Fibroblast of lung (primary cell): ENCODE data around the gene SNX3.

Source experiments
- EZH2 ChIP-seq: IDR thresholded peaks from 2 replicates; pipeline ENCODE4 v1.5.1; 2012; ENCODE audit warnings: low read length, control low read depth, mild to moderate bottlenecking; ENCODE audit errors: missing control alignments
- TF ChIP-seq, protein P1 (sequence below), 2 donors: IDR thresholded peaks in 1 of 2; conservative IDR thresholded peaks in 1 of 2; 1 replicate in 1 of 2; 2 replicates in 1 of 2; pipeline ENCODE4 v1.5.1; 2011 to 2012; ENCODE audit warnings: low read length in 2 of 2, control low read depth in 1 of 2, inconsistent platforms in 1 of 2, low read depth in 1 of 2, mild to moderate bottlenecking in 1 of 2

DNA sequence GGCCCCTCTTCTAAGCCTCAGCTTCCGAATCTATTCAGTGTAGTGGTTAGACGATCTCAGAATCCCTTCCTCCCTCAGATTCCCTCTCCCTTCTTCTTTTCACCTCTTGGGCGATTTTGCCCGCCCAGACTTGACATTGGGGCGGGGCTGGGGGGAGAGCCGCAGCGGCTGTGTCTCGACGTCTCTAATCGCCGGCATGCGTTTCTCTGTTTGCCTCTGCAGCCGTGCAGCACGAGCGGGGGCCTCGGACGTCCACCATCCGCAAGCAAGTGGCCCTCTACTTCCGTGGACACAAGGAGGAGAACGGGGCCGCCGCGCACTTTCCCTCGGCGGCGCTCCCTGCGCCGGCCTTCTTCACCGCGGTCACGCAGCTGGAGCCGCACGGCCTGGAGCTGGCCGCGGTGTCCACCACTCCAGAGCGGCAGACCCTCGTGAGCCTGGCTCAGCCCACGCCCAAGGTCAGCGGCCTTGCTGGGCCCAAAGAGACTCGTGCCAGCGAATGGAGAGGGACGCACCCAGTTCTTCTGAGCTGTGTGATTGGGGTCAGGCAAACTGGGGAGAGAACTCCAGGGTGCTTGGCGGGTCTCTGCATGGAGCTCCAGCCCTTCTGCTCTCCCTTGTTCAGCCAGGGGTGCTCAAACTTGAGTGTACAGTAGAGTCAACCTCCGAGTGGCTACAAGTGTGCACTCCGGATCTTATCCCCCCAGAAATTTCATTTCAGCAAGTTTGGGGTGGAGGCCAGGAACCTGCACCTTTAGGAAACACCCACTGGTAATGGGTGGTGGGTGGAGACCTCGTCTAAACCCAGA is 84.4 kb downstream of the SNX3 start:
- TF ChIP-seq, protein P1, sequence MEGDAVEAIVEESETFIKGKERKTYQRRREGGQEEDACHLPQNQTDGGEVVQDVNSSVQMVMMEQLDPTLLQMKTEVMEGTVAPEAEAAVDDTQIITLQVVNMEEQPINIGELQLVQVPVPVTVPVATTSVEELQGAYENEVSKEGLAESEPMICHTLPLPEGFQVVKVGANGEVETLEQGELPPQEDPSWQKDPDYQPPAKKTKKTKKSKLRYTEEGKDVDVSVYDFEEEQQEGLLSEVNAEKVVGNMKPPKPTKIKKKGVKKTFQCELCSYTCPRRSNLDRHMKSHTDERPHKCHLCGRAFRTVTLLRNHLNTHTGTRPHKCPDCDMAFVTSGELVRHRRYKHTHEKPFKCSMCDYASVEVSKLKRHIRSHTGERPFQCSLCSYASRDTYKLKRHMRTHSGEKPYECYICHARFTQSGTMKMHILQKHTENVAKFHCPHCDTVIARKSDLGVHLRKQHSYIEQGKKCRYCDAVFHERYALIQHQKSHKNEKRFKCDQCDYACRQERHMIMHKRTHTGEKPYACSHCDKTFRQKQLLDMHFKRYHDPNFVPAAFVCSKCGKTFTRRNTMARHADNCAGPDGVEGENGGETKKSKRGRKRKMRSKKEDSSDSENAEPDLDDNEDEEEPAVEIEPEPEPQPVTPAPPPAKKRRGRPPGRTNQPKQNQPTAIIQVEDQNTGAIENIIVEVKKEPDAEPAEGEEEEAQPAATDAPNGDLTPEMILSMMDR (conservative IDR thresholded peaks at IDR 0.05 in 1 of 2, IDR thresholded peaks at IDR 0.05 in 1 of 2; ENCODE audit: low read depth in 1 of 2, low read length in 2 of 2) = no peak
- no peak for TF ChIP-seq EZH2
